NT2/D1 (cell line): ENCODE measurements around the gene ZNF74.

Experiments
- SUZ12 ChIP-seq: IDR thresholded peaks from 2 replicates; pipeline ENCODE4 v1.6.1; 2011; ENCODE audit not compliant: insufficient read length, insufficient read depth; ENCODE audit errors: extremely low read depth
- ZNF274 ChIP-seq: IDR thresholded peaks from 2 replicates; pipeline ENCODE4 v1.6.1; 2011; ENCODE audit warnings: mild to moderate bottlenecking, low read depth, low read length

GRCh38 chr22:20380486-20380885 is 13.5 kb upstream of the ZNF74 start:
- no peak for TF ChIP-seq SUZ12
- TF ChIP-seq ZNF274 = no peak
